Spleen (tissue), 7 donors: ENCODE measurements around the gene LRRK1.

Source experiments
- CTCF ChIP-seq, 11 experiments: fragments of 200-600 bp in 7 of 11; fragments of 450-650 bp in 4 of 11; sonication (generic) in 4 of 11; IDR thresholded peaks in 8 of 11; conservative IDR thresholded peaks in 3 of 11; 1 replicate in 7 of 11; 2 replicates in 4 of 11; pipeline versions ENCODE4 v1.4.0 to v1.8.0; 2016 to 2021; ENCODE audit warnings: antibody characterized with exemption in 11 of 11, inconsistent platforms in 4 of 11, mild to moderate bottlenecking in 1 of 11
- POLR2A ChIP-seq, 3 donors: fragments of 450-650 bp; IDR thresholded peaks; one replicate each; pipeline ENCODE4 v1.5.1; 2017; ENCODE audit warnings: antibody characterized with exemption in 3 of 3, mild to moderate bottlenecking in 1 of 3
- donor health status: DM: no; HTN: no; CAD: no; lungs with moderate emphysema.
- donor health status: DM: no; HTN: no; CAD: no.
- donor health status: DM: no; HTN: no; CAD: no.

- TF ChIP-seq CTCF (IDR thresholded peaks at IDR 0.05 in 8 of 11, conservative IDR thresholded peaks at IDR 0.05 in 3 of 11), result no peak
- no peak for TF ChIP-seq POLR2A (IDR thresholded peaks at IDR 0.05)
Observed at GRCh38 chr15:101116681-101116976, 197.5 kb downstream of the LRRK1 start.
